Astrocyte (in vitro differentiated cells and primary cell): ENCODE data around the gene ALDH16A1. TPM values are rescaled to one million over a fixed set of nuclear protein-coding genes. Genes with fewer than 3 reads are reported as not detected.

Source experiments
- DNase-seq: peaks from one replicate; pipeline ENCODE4 v3.0.0-alpha.2; 2010; ENCODE audit warnings: low read depth
- FAIRE-seq: peaks from 2 replicates; lab custom pipeline; 2011; peaks lifted over from hg19 to GRCh38; lab: Jason Lieb, UNC
- H2AFZ ChIP-seq: 2 replicates; pipeline ENCODE4 v1.6.0; 2012; ENCODE audit warnings: low read depth, low read length, inconsistent platforms
- H3K27ac ChIP-seq: 2 replicates; pipeline ENCODE4 v1.5.1; 2011; ENCODE audit warnings: low read depth, low read length, inconsistent platforms
- H3K27me3 ChIP-seq: 2 replicates; pipeline ENCODE4 v1.6.0; 2011; ENCODE audit warnings: low read length, inconsistent platforms; ENCODE audit not compliant: insufficient read depth
- H3K36me3 ChIP-seq: 2 replicates; pipeline ENCODE4 v1.5.1; 2011; ENCODE audit warnings: low read length, inconsistent platforms; ENCODE audit not compliant: insufficient read depth
- H3K4me1 ChIP-seq: 2 replicates; pipeline ENCODE4 v1.5.1; 2011; ENCODE audit warnings: low read length, inconsistent platforms; ENCODE audit not compliant: insufficient read depth
- H3K4me2 ChIP-seq: 2 replicates; pipeline ENCODE4 v1.6.0; 2012; ENCODE audit warnings: low read length, inconsistent platforms
- H3K4me3 ChIP-seq: 2 replicates; pipeline ENCODE4 v1.5.1; 2011; ENCODE audit warnings: low read depth, mild to moderate bottlenecking, low read length, inconsistent platforms; ENCODE audit not compliant: insufficient read depth
- H3K79me2 ChIP-seq: 2 replicates; pipeline ENCODE4 v1.6.0; 2012; ENCODE audit warnings: mild to moderate bottlenecking, low read length, inconsistent platforms; ENCODE audit not compliant: insufficient read depth
- H3K9ac ChIP-seq: 2 replicates; pipeline ENCODE4 v1.6.0; 2012; ENCODE audit warnings: mild to moderate bottlenecking, low read length, inconsistent platforms
- H3K9me3 ChIP-seq: 2 replicates; pipeline ENCODE4 v1.5.1; 2012; ENCODE audit warnings: low read depth, mild to moderate bottlenecking, low read length, inconsistent platforms; ENCODE audit not compliant: insufficient read depth
- H4K20me1 ChIP-seq: 2 replicates; pipeline ENCODE4 v1.6.0; 2012; ENCODE audit warnings: low read length, inconsistent platforms; ENCODE audit not compliant: insufficient read depth
- H3K27ac Mint-ChIP-seq: one replicate; pipeline ENCODE4 v1.8.0; 2021; ENCODE audit warnings: mild to moderate bottlenecking, mixed read lengths; ENCODE audit not compliant: unreplicated experiment
- H3K27me3 Mint-ChIP-seq: one replicate; pipeline ENCODE4 v1.8.0; 2021; ENCODE audit warnings: low read depth, mixed read lengths; ENCODE audit not compliant: unreplicated experiment
- H3K36me3 Mint-ChIP-seq: one replicate; pipeline ENCODE4 v1.8.0; 2021; ENCODE audit warnings: low read depth, mixed read lengths; ENCODE audit not compliant: unreplicated experiment
- H3K4me1 Mint-ChIP-seq: one replicate; pipeline ENCODE4 v1.8.0; 2021; ENCODE audit warnings: low read depth, mixed read lengths; ENCODE audit not compliant: unreplicated experiment
- H3K4me3 Mint-ChIP-seq: one replicate; pipeline ENCODE4 v1.8.0; 2021; ENCODE audit warnings: mild to moderate bottlenecking, moderate library complexity, mixed read lengths; ENCODE audit not compliant: unreplicated experiment
- H3K9me3 Mint-ChIP-seq: one replicate; pipeline ENCODE4 v1.8.0; 2021; ENCODE audit warnings: mild to moderate bottlenecking, mixed read lengths; ENCODE audit not compliant: unreplicated experiment
- CTCF ChIP-seq: IDR thresholded peaks from 2 replicates; pipeline ENCODE4 v1.5.1; 2011; ENCODE audit warnings: low read depth, mild to moderate bottlenecking, inconsistent platforms, low read length, moderate library complexity; ENCODE audit not compliant: insufficient read depth
- EZH2 ChIP-seq: IDR thresholded peaks from 2 replicates; pipeline ENCODE4 v1.6.1; 2012; ENCODE audit warnings: mild to moderate bottlenecking, low read length, inconsistent platforms; ENCODE audit not compliant: insufficient read depth
- total RNA-seq: library from RNA; stranded (reverse); gene quantifications from 2 replicates; pipeline ENCODE4 v1.2.1, GENCODE V29; 2021

ALDH16A1 gene
- total RNA-seq, 1 donor from 2014 or later = 13.0 TPM

DNA sequence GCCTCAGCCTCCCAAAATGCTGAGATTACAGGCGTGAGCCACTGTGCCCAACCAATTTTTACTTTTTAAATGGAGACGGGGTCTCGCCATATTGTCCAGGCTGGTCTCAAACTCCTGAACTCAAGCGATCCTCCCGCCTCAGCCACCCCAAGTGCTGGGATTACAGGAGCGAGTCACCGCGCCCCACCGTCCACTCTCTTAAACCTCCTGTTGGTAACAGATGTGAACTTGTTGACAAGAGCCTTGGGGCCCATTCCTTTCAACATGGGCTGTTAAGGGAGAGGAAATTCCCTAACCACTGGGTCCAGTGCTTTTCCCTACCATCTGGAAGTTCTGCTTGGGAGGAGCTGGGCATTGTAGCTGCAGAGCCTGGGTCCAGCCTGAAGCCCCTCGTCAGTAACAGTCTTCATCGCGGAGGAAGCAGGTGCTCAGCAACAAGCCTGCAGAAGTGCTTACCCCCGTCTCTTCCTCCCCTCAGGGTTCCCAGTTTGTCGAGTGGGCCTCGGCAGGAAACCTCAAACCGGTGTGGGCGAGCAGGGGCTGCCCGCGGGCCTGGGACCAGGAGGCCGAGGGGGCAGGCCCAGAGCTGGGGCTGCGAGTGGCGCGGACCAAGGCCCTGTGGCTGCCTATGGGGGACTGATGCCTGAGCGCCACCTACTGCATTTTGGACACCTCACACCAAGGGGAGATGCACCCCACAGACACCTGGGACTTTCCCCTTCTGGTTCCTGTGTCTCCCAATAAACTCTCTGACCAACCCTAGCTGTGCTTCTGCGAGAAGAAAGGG is 17.0 kb downstream of the ALDH16A1 start:
- H3K27me3 Mint-ChIP-seq = peaks cover 16% of the 10 kb centered on the region
- Histone ChIP-seq H3K4me2 (no peak overlapping the region), H3K4me1 (peaks cover 4% of the 10 kb centered on the region), H2AFZ (no peak overlapping the region), H3K36me3 (no peaks in the 10 kb centered on the region), H3K9ac (no peak overlapping the region), H3K27me3 (no peaks in the 10 kb centered on the region), H3K9me3 (no peaks in the 10 kb centered on the region), H4K20me1 (no peaks in the 10 kb centered on the region), H3K79me2 (no peaks in the 10 kb centered on the region), H3K27ac (no peak overlapping the region), H3K4me3 (no peak overlapping the region)
- DNase-seq (no peak), FAIRE-seq (no peak)
- TF ChIP-seq EZH2 (no peak), CTCF (no peak)
- no peaks in the 10 kb centered on the region for H3K9me3 Mint-ChIP-seq
- peaks cover 4% of the 10 kb centered on the region for H3K36me3 Mint-ChIP-seq
- no peak overlapping the region for H3K4me3 Mint-ChIP-seq
- no peak overlapping the region for H3K27ac Mint-ChIP-seq
- no peaks in the 10 kb centered on the region for H3K4me1 Mint-ChIP-seq

DNA sequence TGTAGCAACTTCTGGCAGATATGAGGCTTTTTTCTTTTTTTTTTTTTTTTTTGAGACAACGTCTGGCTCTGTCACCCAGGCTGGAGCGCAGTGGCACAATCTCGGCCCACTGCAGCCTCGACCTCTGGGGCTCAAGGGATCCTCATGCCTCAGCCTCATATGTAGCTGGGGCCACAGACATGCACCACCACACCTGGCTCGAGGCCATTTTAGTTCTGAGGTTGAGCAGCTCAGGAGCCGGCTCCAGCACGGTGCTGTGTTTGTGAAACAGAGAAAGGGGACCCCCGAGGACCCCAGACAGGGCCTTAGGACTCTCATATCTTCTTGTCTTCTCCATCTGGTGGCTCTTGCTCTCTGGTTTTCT is 17.6 kb downstream of the ALDH16A1 start:
- no peak overlapping the region for H3K27ac Mint-ChIP-seq
- FAIRE-seq = no peak
- Histone ChIP-seq H3K4me2 (no peak overlapping the region), H3K4me3 (no peak overlapping the region), H2AFZ (no peak overlapping the region), H3K27ac (no peak overlapping the region), H3K36me3 (no peaks in the 10 kb centered on the region), H3K9me3 (no peaks in the 10 kb centered on the region), H3K4me1 (peaks cover 4% of the 10 kb centered on the region), H3K79me2 (no peaks in the 10 kb centered on the region), H3K9ac (no peak overlapping the region), H3K27me3 (no peaks in the 10 kb centered on the region), H4K20me1 (no peaks in the 10 kb centered on the region)
- peaks cover 4% of the 10 kb centered on the region for H3K36me3 Mint-ChIP-seq
- peaks cover 20% of the 10 kb centered on the region for H3K27me3 Mint-ChIP-seq
- H3K4me1 Mint-ChIP-seq = no peaks in the 10 kb centered on the region
- no peak for DNase-seq
- no peak overlapping the region for H3K4me3 Mint-ChIP-seq
- TF ChIP-seq CTCF = no peak
- TF ChIP-seq EZH2 = no peak
- no peaks in the 10 kb centered on the region for H3K9me3 Mint-ChIP-seq

DNA sequence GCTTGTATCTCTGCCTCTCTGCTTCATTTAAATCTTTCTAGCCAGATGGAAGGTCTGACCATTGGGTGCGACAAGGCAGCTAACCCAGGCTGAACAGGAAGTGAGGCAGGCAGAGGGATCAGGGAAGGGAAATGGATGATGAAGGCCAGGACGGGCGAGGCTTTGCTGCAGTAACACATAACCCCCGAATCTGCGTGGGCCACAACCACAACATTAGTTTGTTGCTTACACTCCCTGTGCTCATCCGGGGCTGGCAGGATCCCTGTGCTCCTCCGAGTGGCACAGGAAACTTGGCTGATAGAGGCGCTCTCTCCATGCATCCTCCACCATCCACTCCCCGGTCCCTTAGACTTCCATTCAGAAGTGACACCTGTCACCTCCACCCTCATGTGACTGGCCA is 19.9 kb downstream of the ALDH16A1 start:
- no peaks in the 10 kb centered on the region for H3K9me3 Mint-ChIP-seq
- FAIRE-seq = no peak

More for the DNA sequence above, 19.9 kb downstream of the ALDH16A1 start:
- H3K4me3 ChIP-seq = no peak overlapping the region
- no peaks in the 10 kb centered on the region for H3K79me2 ChIP-seq
- H3K27ac ChIP-seq = no peak overlapping the region
- H2AFZ ChIP-seq = no peak overlapping the region
- DNase-seq = no peak
- H3K36me3 ChIP-seq = no peaks in the 10 kb centered on the region
- H4K20me1 ChIP-seq = no peaks in the 10 kb centered on the region
- no peaks in the 10 kb centered on the region for H3K9me3 ChIP-seq
- TF ChIP-seq CTCF (no peak), EZH2 (no peak)
- Mint-ChIP-seq H3K4me1 (no peaks in the 10 kb centered on the region), H3K27ac (no peak overlapping the region), H3K36me3 (peaks cover 4% of the 10 kb centered on the region), H3K27me3 (peaks cover 28% of the 10 kb centered on the region), H3K4me3 (no peak overlapping the region)
- H3K4me1 ChIP-seq = peaks cover 4% of the 10 kb centered on the region
- H3K27me3 ChIP-seq = no peaks in the 10 kb centered on the region
- H3K9ac ChIP-seq = no peak overlapping the region
- no peak overlapping the region for H3K4me2 ChIP-seq
